ENCODE data around the gene USH2A. TPM values are rescaled to one million over a fixed set of nuclear protein-coding genes. Genes with fewer than 3 reads are reported as not detected.

USH2A gene
- total RNA-seq, 4 donors from 2014 or later, result 0.03 to 0.25 TPM; not detected in 2

DNA sequence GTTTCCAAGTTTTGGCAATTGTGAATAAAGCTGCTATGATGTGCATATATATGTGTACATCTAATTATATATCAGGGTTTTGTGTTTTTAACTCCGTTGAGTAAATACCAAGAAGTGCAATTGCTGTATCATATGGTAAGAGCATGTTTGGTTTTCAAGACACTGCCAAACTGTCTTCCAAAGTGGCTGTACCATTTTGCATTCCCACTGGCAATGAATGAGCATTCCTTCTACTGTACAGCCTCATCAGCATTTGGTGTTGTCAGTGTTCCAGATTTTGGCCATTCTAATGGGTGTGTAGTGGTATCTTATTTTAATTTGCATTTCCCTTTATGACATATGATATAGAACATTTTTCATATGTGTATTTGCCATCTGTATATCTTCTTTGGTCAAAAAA lies 246.3 kb downstream of the USH2A start:
- H3K4me3 ChIP-seq (ENCODE audit: low read depth, poor library complexity, severe bottlenecking), result no peak overlapping the region
- WGBS, 2 donors, result 64 to 75% methylated on average over 1 of the region's 1 CpG
- TF ChIP-seq, protein P1, sequence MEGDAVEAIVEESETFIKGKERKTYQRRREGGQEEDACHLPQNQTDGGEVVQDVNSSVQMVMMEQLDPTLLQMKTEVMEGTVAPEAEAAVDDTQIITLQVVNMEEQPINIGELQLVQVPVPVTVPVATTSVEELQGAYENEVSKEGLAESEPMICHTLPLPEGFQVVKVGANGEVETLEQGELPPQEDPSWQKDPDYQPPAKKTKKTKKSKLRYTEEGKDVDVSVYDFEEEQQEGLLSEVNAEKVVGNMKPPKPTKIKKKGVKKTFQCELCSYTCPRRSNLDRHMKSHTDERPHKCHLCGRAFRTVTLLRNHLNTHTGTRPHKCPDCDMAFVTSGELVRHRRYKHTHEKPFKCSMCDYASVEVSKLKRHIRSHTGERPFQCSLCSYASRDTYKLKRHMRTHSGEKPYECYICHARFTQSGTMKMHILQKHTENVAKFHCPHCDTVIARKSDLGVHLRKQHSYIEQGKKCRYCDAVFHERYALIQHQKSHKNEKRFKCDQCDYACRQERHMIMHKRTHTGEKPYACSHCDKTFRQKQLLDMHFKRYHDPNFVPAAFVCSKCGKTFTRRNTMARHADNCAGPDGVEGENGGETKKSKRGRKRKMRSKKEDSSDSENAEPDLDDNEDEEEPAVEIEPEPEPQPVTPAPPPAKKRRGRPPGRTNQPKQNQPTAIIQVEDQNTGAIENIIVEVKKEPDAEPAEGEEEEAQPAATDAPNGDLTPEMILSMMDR (IDR thresholded peaks at IDR 0.05), result no peak
- no peak for TF ChIP-seq POLR2A (IDR thresholded peaks at IDR 0.05)
- intact Hi-C loops (cut with DNase I; ENCODE audit: low total_unique reads), result no loop called here
- no peak for DNase-seq (ENCODE audit: low spot score in 2 of 2)

DNA sequence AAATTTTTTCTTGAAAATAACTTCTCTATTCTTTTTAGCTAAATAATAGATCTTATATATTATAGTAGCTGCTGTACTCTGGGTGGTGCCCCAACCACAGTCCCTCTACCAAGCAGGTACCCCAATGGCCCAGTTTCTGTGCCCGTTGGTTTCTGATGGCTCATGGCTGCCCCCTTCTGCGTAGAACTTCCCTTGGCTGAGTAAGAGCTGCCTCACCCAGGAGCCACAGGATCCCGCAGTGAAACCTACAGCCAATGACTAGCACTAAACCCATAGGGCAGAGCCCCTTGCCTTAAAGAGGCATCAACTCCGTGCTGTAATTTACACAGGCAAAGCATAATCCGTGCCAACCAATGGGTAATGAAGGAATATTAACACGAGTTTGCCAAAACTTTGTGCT lies 247.5 kb downstream of the USH2A start:
- intact Hi-C loops (cut with DNase I; ENCODE audit: low total_unique reads), result no loop called here
- no peak for TF ChIP-seq POLR2A (IDR thresholded peaks at IDR 0.05)
- TF ChIP-seq, protein P1 (IDR thresholded peaks at IDR 0.05), result no peak
- WGBS, 2 donors, result 49 to 51% methylated on average over 6 of the region's 6 CpGs
- no peak overlapping the region for H3K4me3 ChIP-seq (ENCODE audit: low read depth, poor library complexity, severe bottlenecking)
- no peak for DNase-seq (ENCODE audit: low spot score in 2 of 2)

DNA sequence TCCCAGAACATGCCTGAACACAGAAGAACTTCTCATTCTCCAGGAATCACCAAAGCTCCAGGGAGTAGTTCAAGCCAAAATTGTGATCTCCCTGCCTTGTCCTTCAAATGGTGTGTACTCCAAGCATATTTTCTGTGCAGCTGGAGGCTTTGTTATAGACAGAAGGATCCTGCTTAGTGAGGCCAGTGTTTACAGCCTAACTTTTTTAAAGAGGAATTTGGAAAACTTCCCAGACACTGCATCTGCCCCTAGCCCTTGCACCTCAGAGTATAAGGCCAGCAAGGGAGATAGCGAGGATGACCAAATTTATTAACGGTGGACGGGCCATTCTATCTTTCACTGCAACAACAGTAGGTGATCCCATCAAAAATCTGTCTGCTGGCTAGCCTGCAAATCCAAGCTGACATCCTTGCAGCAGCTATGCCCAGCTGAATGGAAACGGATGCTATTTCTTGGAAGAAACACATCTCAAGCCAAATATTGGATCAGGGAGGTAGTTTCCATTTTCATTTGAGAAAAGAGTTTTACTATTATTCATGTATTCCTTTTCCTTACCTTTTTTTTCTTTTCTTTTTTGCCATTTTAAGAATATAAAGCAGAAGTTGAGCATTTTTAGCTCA lies 249.8 kb downstream of the USH2A start:
- TF ChIP-seq, protein P1 (IDR thresholded peaks at IDR 0.05), result no peak
- no peak for TF ChIP-seq POLR2A (IDR thresholded peaks at IDR 0.05)

DNA sequence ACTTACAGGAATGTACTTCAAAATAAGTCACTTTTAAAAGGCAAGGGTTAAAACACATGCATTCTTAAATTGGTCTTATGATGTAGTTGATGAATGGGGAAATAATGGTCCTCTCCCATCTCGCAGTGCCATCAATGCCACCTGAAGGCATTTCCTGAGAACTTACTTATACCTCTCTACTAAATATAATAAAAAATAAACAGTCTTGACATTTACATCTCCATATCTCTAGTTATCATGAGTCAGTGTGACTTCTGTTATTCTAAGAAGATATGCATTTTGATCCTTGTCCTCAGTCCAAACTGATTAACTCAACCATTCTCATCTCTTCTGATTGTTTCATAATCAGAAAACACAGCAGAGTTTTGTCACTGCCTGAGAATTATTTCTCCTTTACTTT lies 253.9 kb downstream of the USH2A start:
- H3K4me3 ChIP-seq (ENCODE audit: low read depth, poor library complexity, severe bottlenecking), result no peak overlapping the region
- DNase-seq (ENCODE audit: low spot score in 2 of 2), result no peak
- no peak for TF ChIP-seq POLR2A (IDR thresholded peaks at IDR 0.05)
- TF ChIP-seq, protein P1 (IDR thresholded peaks at IDR 0.05), result no peak
- 61 to 76% methylated on average over 1 of the region's 1 CpG for WGBS, 2 donors
- intact Hi-C loops (cut with DNase I; ENCODE audit: low total_unique reads), result no loop called here

More for the DNA sequence above, 249.8 kb downstream of the USH2A start:
- H3K4me3 ChIP-seq (ENCODE audit: low read depth, poor library complexity, severe bottlenecking), result no peak overlapping the region
- intact Hi-C loops (cut with DNase I; ENCODE audit: low total_unique reads), result no loop called here
- DNase-seq (ENCODE audit: low spot score in 2 of 2), result no peak
- 66 to 71% methylated on average over 4 of the region's 4 CpGs for WGBS, 2 donors

DNA sequence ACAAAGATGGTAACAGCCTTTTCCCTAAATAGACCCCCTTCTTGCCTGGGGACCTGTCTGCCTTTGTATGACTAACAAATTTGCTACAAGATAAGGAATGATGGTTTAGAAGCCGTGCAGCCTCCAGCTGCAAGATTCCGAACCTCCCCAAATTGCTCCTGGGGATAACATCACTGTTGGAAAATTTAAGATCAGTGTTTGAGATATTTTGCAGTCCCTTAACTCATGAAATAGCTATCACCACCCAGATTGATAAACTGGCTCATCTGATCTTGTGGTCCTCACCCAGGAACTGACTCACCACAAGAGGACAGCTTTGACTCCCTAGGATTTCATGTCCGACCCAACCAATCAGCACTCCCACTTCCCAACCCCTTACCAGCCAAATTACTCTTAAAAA lies 254.7 kb downstream of the USH2A start:
- WGBS, 2 donors, result 69 to 79% methylated on average over 3 of the region's 3 CpGs
- no peak for TF ChIP-seq POLR2A (IDR thresholded peaks at IDR 0.05)
- TF ChIP-seq, protein P1 (IDR thresholded peaks at IDR 0.05), result no peak
- intact Hi-C loops (cut with DNase I; ENCODE audit: low total_unique reads), result no loop called here
- H3K4me3 ChIP-seq (ENCODE audit: low read depth, poor library complexity, severe bottlenecking), result no peak overlapping the region
- DNase-seq (ENCODE audit: low spot score in 2 of 2), result no peak

DNA sequence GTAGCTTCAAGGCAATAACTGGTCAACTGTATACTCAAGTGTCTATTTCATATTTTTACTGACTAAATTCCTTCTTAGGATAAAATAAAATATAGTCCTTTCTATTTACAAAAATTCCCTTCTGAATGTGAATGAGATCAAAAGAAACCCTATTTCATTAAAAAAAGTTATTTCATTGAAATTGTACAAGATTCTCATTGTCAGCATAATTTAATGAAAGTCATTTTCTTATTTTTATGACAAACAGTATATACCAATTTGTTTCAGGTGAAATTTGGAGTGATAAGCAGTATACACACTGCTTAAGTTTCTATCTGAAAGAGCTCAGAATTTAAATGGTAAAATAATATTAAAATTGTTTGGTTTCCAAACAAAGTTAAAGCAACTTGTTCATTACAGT lies 269.2 kb downstream of the USH2A start:
- intact Hi-C loops (cut with DNase I; ENCODE audit: low total_unique reads), result no loop called here
- no peak for DNase-seq (ENCODE audit: low spot score in 2 of 2)
- no peak overlapping the region for H3K4me3 ChIP-seq (ENCODE audit: low read depth, poor library complexity, severe bottlenecking)
- TF ChIP-seq, protein P1 (IDR thresholded peaks at IDR 0.05), result no peak
- TF ChIP-seq POLR2A (IDR thresholded peaks at IDR 0.05), result no peak

Measured in lower leg skin (tissue), 4 donors.